GM12878 (cell line): ENCODE data around the gene GABBR2. TPM values are rescaled to one million over a fixed set of nuclear protein-coding genes. Genes with fewer than 3 reads are reported as not detected.

Experiments
- ATAC-seq: fragments of 200-7000 bp; cut with Tn5 transposase; 3 replicates; pipeline ENCODE4 v1.9.1; 2020; ENCODE audit warnings: mild to moderate bottlenecking, moderate library complexity
- BruUV-seq: library from RNA; stranded (reverse); fragments of 400-500 nt; replicated peaks from 2 replicates; lab custom pipeline; 2021; lab: Mats Ljungman, UMichigan
- CTCF ChIA-PET: fragments of 300-600 bp; sonication (Branson Sonifier 250); formaldehyde crosslinking; extraction: SDS; loops from one replicate; lab custom pipeline; 2021; ENCODE audit warnings: inconsistent platforms; lab: Yijun Ruan, JAX
- POLR2A ChIA-PET: fragments of 350-600 bp; formaldehyde crosslinking; extraction: SDS; loops from one replicate; lab custom pipeline; 2021; ENCODE audit warnings: inconsistent platforms; lab: Charles Lee
- RAD21 ChIA-PET: fragments of 300-600 bp; sonication (Branson Sonifier 250); formaldehyde crosslinking; loops from one replicate; lab custom pipeline; 2023; ENCODE audit warnings: antibody characterized with exemption; ENCODE audit not compliant: unreplicated experiment; lab: Charles Lee
- SMC1A ChIA-PET: fragments of 300-600 bp; sonication (Branson Sonifier 250); formaldehyde crosslinking; loops from one replicate; lab custom pipeline; 2023; ENCODE audit not compliant: unreplicated experiment, uncharacterized antibody; lab: Charles Lee
- DNase-seq: peaks from one replicate; pipeline ENCODE4 v3.0.0-alpha.2; 2011; ENCODE audit warnings: low read depth, low spot score
- FAIRE-seq: peaks from 3 replicates; lab custom pipeline; 2011; peaks lifted over from hg19 to GRCh38; lab: Jason Lieb, UNC
- H2AFZ ChIP-seq: 2 replicates; pipeline ENCODE4 v1.6.0; 2011; ENCODE audit warnings: low read depth, low read length, control low read depth; ENCODE audit not compliant: control insufficient read depth
- H3K27ac ChIP-seq: 2 replicates; pipeline ENCODE4 v1.5.1; 2011; ENCODE audit warnings: control low read depth; ENCODE audit not compliant: control insufficient read depth, insufficient read depth
- H3K27me3 ChIP-seq, 2 experiments: replicated peaks in 1 of 2; 2 replicates each; pipeline versions ENCODE4 v1.6.0 to v1.6.1; 2011; ENCODE audit warnings: low read length in 1 of 2; ENCODE audit not compliant: control insufficient read depth in 2 of 2, insufficient read depth in 2 of 2
- H3K36me3 ChIP-seq, 2 experiments: 2 replicates each; pipeline ENCODE4 v1.5.1; 2011; ENCODE audit warnings: low read length in 1 of 2; ENCODE audit not compliant: control insufficient read depth in 2 of 2, insufficient read depth in 2 of 2
- H3K4me1 ChIP-seq: 2 replicates; pipeline ENCODE4 v1.6.1; 2011; ENCODE audit warnings: mild to moderate bottlenecking, low read length, moderate library complexity, mixed read lengths; ENCODE audit not compliant: control insufficient read depth, insufficient read depth
- H3K4me2 ChIP-seq: 2 replicates; pipeline ENCODE4 v1.6.0; 2011; ENCODE audit warnings: control low read depth; ENCODE audit not compliant: control insufficient read depth, insufficient read depth
- H3K4me3 ChIP-seq: fragments of 200-600 bp; sonication (generic); 2 replicates; pipeline ENCODE4 v1.5.1; 2016
- H3K79me2 ChIP-seq: 2 replicates; pipeline ENCODE4 v1.6.0; 2011; ENCODE audit warnings: low read length; ENCODE audit not compliant: control insufficient read depth, insufficient read depth
- H3K9ac ChIP-seq: 2 replicates; pipeline ENCODE4 v1.8.0; 2011; ENCODE audit warnings: low read length, control low read depth, mixed read lengths; ENCODE audit not compliant: control insufficient read depth, insufficient read depth
- H3K9me3 ChIP-seq: replicated peaks from 3 replicates; pipeline ENCODE4 v1.5.1; 2011; ENCODE audit warnings: mild to moderate bottlenecking, low read length; ENCODE audit not compliant: control insufficient read depth, insufficient read depth
- H4K20me1 ChIP-seq: 2 replicates; pipeline ENCODE4 v1.6.0; 2011; ENCODE audit not compliant: control insufficient read depth, insufficient read depth
- BCL11A ChIP-seq: IDR thresholded peaks from 2 replicates; pipeline ENCODE4 v1.6.1; 2011; ENCODE audit warnings: low read depth, low read length
- CHD1 ChIP-seq: IDR thresholded peaks from 2 replicates; pipeline ENCODE4 v1.6.1; 2012; ENCODE audit warnings: low read depth, low read length, improper control_type of control experiment
- KLF5 ChIP-seq: fragments of 450-650 bp; IDR thresholded peaks from 2 replicates; pipeline ENCODE4 v1.6.1; 2014; ENCODE audit warnings: mild to moderate bottlenecking; ENCODE audit not compliant: partially characterized antibody
- NFIC ChIP-seq: IDR thresholded peaks from 2 replicates; pipeline ENCODE4 v1.6.1; 2012; ENCODE audit warnings: low read depth, mild to moderate bottlenecking, inconsistent platforms, low read length, moderate library complexity
- NR2C1 ChIP-seq: fragments of 450-650 bp; IDR thresholded peaks from 2 replicates; pipeline ENCODE4 v1.6.1; 2017; ENCODE audit warnings: antibody characterized with exemption, mild to moderate bottlenecking, moderate library complexity
- PKNOX1 ChIP-seq: fragments of 450-650 bp; IDR thresholded peaks from 2 replicates; pipeline ENCODE4 v1.6.1; 2016; ENCODE audit warnings: mild to moderate bottlenecking
- RBBP5 ChIP-seq: fragments of 200-600 bp; sonication (generic); conservative IDR thresholded peaks from 2 replicates; pipeline ENCODE4 v1.6.1; 2016
- SPI1 ChIP-seq: IDR thresholded peaks from 2 replicates; pipeline ENCODE4 v1.6.1; 2011; ENCODE audit warnings: low read depth, mild to moderate bottlenecking, low read length, moderate library complexity, borderline replicate concordance; ENCODE audit not compliant: insufficient read depth
- SUPT20H ChIP-seq: IDR thresholded peaks from 2 replicates; pipeline ENCODE4 v1.6.1; 2011; ENCODE audit warnings: low read depth, mild to moderate bottlenecking, low read length, moderate library complexity, borderline replicate concordance; ENCODE audit not compliant: control insufficient read depth
- YBX1 ChIP-seq: fragments of 450-650 bp; IDR thresholded peaks from 2 replicates; pipeline ENCODE4 v1.6.1; 2016; ENCODE audit warnings: antibody characterized with exemption
- ZNF217 ChIP-seq: fragments of 450-650 bp; IDR thresholded peaks from 2 replicates; pipeline ENCODE4 v1.6.1; 2017; ENCODE audit warnings: antibody characterized with exemption, mild to moderate bottlenecking
- WGBS: methylation state at CpG from one replicate; pipeline ENCODE4 v1.1.6; 2016; ENCODE audit warnings: low lambda C conversion rate; ENCODE audit not compliant: insufficient replicate concordance, insufficient coverage; ENCODE audit errors: missing lambda C conversion rate; 5-methylcytosine and 5-hydroxymethylcytosine counted together
- in situ Hi-C: fragments of 300-500 bp; cut with MboI; formaldehyde crosslinking; loops from 9 replicates; pipeline ENCODE4 v1.14.3; 2018; ENCODE audit warnings: mixed read lengths
- intact Hi-C: fragments of 100-400 bp; cut with micrococcal nuclease; formaldehyde crosslinking; loops from one replicate; pipeline ENCODE4 v1.14.2; 2022; ENCODE audit not compliant: unreplicated experiment
- polyA plus RNA-seq, 11 experiments: library from polyadenylated mRNA; depleted of rRNA in 4 of 11; unstranded in 6 of 11; stranded (reverse) in 5 of 11; fragments of >200 nt; fragmentation: Nextera tagmentation in 4 of 11; fragmentation: Illumina TruSeq in 1 of 11; extraction: Ambion mirVana in 4 of 11; extraction: Trizol in 1 of 11; gene quantifications; 1 replicate in 1 of 11; 2 replicates in 10 of 11; pipeline versions ENCODE4 v1.2.1 to v1.2.3, GENCODE V29; 2011 to 2016; ENCODE audit warnings: inconsistent platforms in 2 of 11, missing spikeins in 2 of 11, low read depth in 1 of 11
- total RNA-seq, 4 experiments: library from RNA; depleted of rRNA in 3 of 4; stranded (reverse); fragments of >200 nt in 3 of 4; fragmentation: Illumina TruSeq in 1 of 4; extraction: Trizol in 1 of 4; gene quantifications; 2 replicates each; pipeline versions ENCODE4 v1.2.1 to v1.2.3, GENCODE V29; 2013 to 2021
- TF ChIP-seq, protein P1 (sequence below): fragments of 450-650 bp; IDR thresholded peaks from 2 replicates; pipeline ENCODE4 v1.6.1; 2017; ENCODE audit warnings: borderline replicate concordance

The GABBR2 gene
- total and polyA plus RNA-seq, 10 of the 15 experiments (the other 5 are each of a cell fraction or from before 2014, with no cell fraction given): 0.02 to 2.2 (median 0.06) TPM; not detected in 2

DNA sequence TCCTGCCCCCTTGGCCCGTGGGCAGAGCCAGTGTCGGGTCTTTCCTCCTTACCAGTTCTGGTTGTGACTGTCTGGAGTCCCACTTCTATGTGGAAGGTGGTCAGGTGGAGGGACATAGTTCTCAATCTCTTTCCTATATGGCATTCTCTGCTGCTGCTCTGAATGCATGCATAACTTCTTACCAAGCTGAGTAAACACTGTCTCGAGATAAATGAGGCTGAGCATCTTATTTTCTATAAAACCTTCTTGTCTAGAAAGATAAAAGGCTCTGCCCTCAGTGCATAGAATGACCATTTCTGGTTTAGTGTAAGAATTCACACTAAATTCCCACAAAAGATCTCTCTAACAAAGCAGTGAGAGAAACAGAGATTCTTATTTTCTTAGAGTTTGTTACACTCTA is 347.1 kb downstream of the GABBR2 start:
- in situ Hi-C loops (no loop called here), intact Hi-C loops (no loop called here)
- Histone ChIP-seq H3K4me2 (no peak overlapping the region), H3K9ac (no peak overlapping the region), H3K9me3 (peaks cover 1% of the 10 kb centered on the region), H3K36me3 (no peaks in the 10 kb centered on the region), H2AFZ (no peak overlapping the region), H3K27ac (no peak overlapping the region), H3K4me1 (no peaks in the 10 kb centered on the region), H3K79me2 (no peaks in the 10 kb centered on the region), H3K4me3 (no peak overlapping the region), H4K20me1 (no peaks in the 10 kb centered on the region), H3K27me3 (peaks cover 0 to 2% of the 10 kb centered on the region in 2 experiments; a peak in 3 of 4 replicates)
- ChIA-PET SMC1A (no interaction called here), CTCF (interaction anchor here (1.4 kb wide), 1 partner anchor 17 kb away, joined by 3 read pairs; no protein-coding TSS in a partner anchor), POLR2A (no interaction called here), RAD21 (no interaction called here)
- TF ChIP-seq SUPT20H: no peak
- no peak for DNase-seq
- BruUV-seq: no TSS peak
- no peak for FAIRE-seq
- WGBS: 0% methylated on average over 3 of the region's 3 CpGs
- ATAC-seq: no peak

DNA sequence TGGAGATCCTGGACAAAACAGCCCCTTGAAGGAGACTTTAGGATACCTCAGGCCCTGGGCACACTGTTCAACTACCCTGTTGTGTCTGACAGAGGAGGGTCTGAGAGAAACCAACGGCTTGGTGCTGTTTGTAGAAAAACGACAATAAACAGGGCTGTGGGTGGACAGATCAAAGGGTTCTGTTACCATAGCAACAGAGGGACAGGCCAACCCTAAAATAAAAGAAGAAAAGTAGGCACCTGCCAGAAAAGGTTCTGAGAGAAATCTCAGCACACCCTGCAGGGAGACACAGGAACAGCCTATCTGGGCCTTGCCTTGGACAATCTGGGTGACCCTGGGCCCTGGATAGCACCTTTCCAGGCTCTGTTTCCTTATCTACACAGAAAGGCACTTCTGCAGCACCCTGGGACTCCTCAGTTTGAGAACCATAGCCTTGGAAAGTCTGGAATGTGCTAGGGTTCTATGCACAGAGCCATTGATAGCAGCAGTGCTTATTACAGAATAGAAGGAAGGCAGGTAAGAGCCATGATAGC is 348.5 kb downstream of the GABBR2 start:
- Histone ChIP-seq H3K4me2 (no peak overlapping the region), H3K27me3 (peaks cover 0 to 2% of the 10 kb centered on the region in 2 experiments; a peak in 3 of 4 replicates), H3K9me3 (peaks cover 1% of the 10 kb centered on the region; the same call in 2 of the 3 replicates), H3K27ac (no peak overlapping the region), H3K79me2 (no peaks in the 10 kb centered on the region), H3K9ac (no peak overlapping the region), H4K20me1 (no peaks in the 10 kb centered on the region), H2AFZ (no peak overlapping the region), H3K36me3 (no peaks in the 10 kb centered on the region), H3K4me1 (no peaks in the 10 kb centered on the region), H3K4me3 (no peak overlapping the region)
- ChIA-PET RAD21 (no interaction called here), SMC1A (no interaction called here), POLR2A (no interaction called here), CTCF (no interaction called here)
- ATAC-seq (no peak), DNase-seq (no peak), FAIRE-seq (no peak)
- 0% methylated on average over 2 of the region's 2 CpGs for WGBS
- TF ChIP-seq ZNF217 (no peak), PKNOX1 (no peak), RBBP5 (no peak), NR2C1 (no peak), KLF5 (no peak), NFIC (no peak), YBX1 (no peak), BCL11A (no peak), CHD1 (no peak), SPI1 (no peak)
- TF ChIP-seq, protein P1, sequence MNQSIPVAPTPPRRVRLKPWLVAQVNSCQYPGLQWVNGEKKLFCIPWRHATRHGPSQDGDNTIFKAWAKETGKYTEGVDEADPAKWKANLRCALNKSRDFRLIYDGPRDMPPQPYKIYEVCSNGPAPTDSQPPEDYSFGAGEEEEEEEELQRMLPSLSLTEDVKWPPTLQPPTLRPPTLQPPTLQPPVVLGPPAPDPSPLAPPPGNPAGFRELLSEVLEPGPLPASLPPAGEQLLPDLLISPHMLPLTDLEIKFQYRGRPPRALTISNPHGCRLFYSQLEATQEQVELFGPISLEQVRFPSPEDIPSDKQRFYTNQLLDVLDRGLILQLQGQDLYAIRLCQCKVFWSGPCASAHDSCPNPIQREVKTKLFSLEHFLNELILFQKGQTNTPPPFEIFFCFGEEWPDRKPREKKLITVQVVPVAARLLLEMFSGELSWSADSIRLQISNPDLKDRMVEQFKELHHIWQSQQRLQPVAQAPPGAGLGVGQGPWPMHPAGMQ: no peak
- BruUV-seq: no TSS peak
- intact Hi-C loops (no loop called here), in situ Hi-C loops (no loop called here)
